OCI-LY1 (cell line): ENCODE measurements around the gene RAX.

Source experiments
- CTCF ChIP-seq: fragments of 200-600 bp; sonication (generic), shearing (Covaris generic); IDR thresholded peaks from 2 replicates; pipeline ENCODE4 v1.5.1; 2017; ENCODE audit warnings: mild to moderate bottlenecking, antibody characterized with exemption, low read length, moderate library complexity, mixed read lengths
- EZH2 ChIP-seq: fragments of 200-600 bp; sonication (generic), shearing (Covaris generic); IDR thresholded peaks from 2 replicates; pipeline ENCODE4 v1.8.0; 2017; ENCODE audit warnings: borderline replicate concordance, mixed run types, mild to moderate bottlenecking, antibody characterized with exemption, low read length, moderate library complexity, mixed read lengths

DNA sequence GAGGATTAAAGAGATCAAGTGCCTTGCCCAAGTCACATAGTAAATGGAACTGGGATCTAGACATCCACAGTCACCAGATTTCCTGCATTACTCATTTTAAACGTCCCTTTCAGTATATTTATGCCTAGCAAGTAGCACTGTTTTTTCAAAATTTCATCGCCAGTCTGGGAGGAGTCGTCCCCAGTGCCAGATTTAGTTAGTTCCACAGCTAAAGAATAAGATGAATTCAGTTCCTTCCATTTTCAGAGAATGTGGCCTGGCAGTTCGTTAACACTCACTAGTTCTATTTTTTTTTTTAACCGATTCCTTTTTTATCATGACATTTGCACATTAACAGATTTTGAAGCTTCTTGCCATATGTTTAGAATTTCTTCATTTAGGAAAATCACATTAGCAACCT is 42.1 kb downstream of the RAX start:
- TF ChIP-seq CTCF (no peak), EZH2 (no peak)
